Right forelimb (tissue), 1 donor: Measurements from ENCODE around the gene NBEA.
"Not testable (repeated sequence)": the region's sequence is repeated elsewhere in the genome, so short reads cannot be mapped to it uniquely, and the experiment has no call there.

Experiments
- DNase-seq: peaks from one replicate; pipeline ENCODE4 v3.0.0-alpha.2; 2018

The NBEA gene

GRCh38 chr13:34951528-34951927 lies 9.5 kb downstream of the NBEA start:
- DNase-seq: no peak

GRCh38 chr13:34959489-34959888 lies 17.4 kb downstream of the NBEA start:
- DNase-seq: no peak

- no peak for DNase-seq
Measured at GRCh38 chr13:34964558-34964957, 22.5 kb downstream of the NBEA start.

- DNase-seq: no peak
Measured at GRCh38 chr13:34967851-34968562, 25.9 kb downstream of the NBEA start.

GRCh38 chr13:34969539-34969938 lies 27.5 kb downstream of the NBEA start:
- DNase-seq: not testable (repeated sequence)

- no peak for DNase-seq
Measured at GRCh38 chr13:34970961-34971360, 28.9 kb downstream of the NBEA start.

- no peak for DNase-seq
Measured at GRCh38 chr13:34971473-34971872, 29.4 kb downstream of the NBEA start.

GRCh38 chr13:34985199-34985598 lies 43.1 kb downstream of the NBEA start:
- not testable (repeated sequence) for DNase-seq

GRCh38 chr13:34988330-34988791 lies 46.3 kb downstream of the NBEA start:
- no peak for DNase-seq

- no peak for DNase-seq
Measured at GRCh38 chr13:34990399-34991214, 48.5 kb downstream of the NBEA start.

GRCh38 chr13:34993470-34993869 lies 51.4 kb downstream of the NBEA start:
- no peak for DNase-seq

- DNase-seq: not testable (repeated sequence)
Measured at GRCh38 chr13:35003734-35004133, 61.7 kb downstream of the NBEA start.

GRCh38 chr13:35005051-35005450 lies 63.0 kb downstream of the NBEA start:
- DNase-seq: no peak

GRCh38 chr13:35014606-35015213 lies 72.6 kb downstream of the NBEA start:
- DNase-seq: no peak

GRCh38 chr13:35016362-35017112 lies 74.5 kb downstream of the NBEA start:
- DNase-seq: no peak

- no peak for DNase-seq
Measured at GRCh38 chr13:35025314-35025713, 83.2 kb downstream of the NBEA start.

GRCh38 chr13:35028338-35028867 lies 86.3 kb downstream of the NBEA start:
- no peak for DNase-seq

- no peak for DNase-seq
Measured at GRCh38 chr13:35039012-35039411, 96.9 kb downstream of the NBEA start.

GRCh38 chr13:35046587-35046986 lies 104.5 kb downstream of the NBEA start:
- no peak for DNase-seq

- DNase-seq: no peak
Measured at GRCh38 chr13:35055705-35056104, 113.6 kb downstream of the NBEA start.

GRCh38 chr13:35057858-35058257 lies 115.8 kb downstream of the NBEA start:
- no peak for DNase-seq

GRCh38 chr13:35058585-35058984 lies 116.5 kb downstream of the NBEA start:
- DNase-seq: not testable (repeated sequence)

- DNase-seq: no peak
Measured at GRCh38 chr13:35086667-35087066, 144.6 kb downstream of the NBEA start.
